NB4 (cell line): ENCODE measurements around the gene AP5M1.

Experiments
- DNase-seq: peaks from one replicate; pipeline ENCODE4 v3.0.0; 2010; ENCODE audit warnings: low read depth
- H3K4me3 ChIP-seq: one replicate; pipeline ENCODE4 v1.5.1; 2011; ENCODE audit warnings: mild to moderate bottlenecking, low read depth, low read length, moderate library complexity
- CTCF ChIP-seq: IDR thresholded peaks from one replicate; pipeline ENCODE4 v1.5.1; 2012; ENCODE audit warnings: low read depth, low read length
- MYC ChIP-seq: IDR thresholded peaks from 2 replicates; pipeline ENCODE4 v1.6.1; 2011; ENCODE audit warnings: low read depth, low read length
- POLR2A ChIP-seq: IDR thresholded peaks from 2 replicates; pipeline ENCODE4 v1.6.1; 2011; ENCODE audit warnings: mild to moderate bottlenecking; ENCODE audit not compliant: insufficient read length; ENCODE audit errors: extremely low read depth
- TF ChIP-seq, protein P1 (sequence below): IDR thresholded peaks from 2 replicates; pipeline ENCODE4 v1.6.1; 2011; ENCODE audit warnings: low read depth, low read length

Gene AP5M1

DNA sequence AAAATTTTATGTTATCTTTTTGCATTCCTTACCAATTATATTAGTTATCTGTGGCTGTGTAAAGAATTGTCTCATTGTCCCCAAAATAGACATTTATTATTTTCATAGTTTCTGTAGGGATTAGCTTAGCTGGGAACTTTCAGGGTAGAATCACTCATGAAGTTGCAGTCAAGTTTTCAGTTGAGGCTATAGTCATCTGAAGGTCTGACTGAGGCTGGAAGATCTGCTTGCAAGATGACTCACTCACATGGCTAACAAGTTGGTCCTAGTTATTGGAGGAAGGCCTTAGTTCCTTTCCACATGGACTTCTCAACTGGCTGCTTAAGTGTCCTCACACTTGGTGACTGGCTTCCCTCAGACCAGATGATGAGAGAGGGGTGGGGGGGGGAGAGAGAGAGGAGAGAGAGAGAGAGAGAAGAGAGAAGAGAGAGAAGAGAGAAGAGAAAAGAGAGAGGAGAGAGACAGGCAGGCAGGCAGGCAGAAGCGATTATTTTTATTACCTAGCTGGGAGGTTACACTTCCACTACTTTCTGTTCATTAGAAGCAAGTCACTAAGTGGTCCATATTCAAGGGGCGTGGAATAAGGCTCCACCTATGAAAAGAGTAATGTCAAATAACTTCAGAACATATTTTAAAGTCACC lies 6.4 kb downstream of the AP5M1 start:
- no peak for DNase-seq
- no peak overlapping the region for H3K4me3 ChIP-seq
- TF ChIP-seq CTCF (no peak), POLR2A (no peak), MYC (no peak)
- TF ChIP-seq, protein P1, sequence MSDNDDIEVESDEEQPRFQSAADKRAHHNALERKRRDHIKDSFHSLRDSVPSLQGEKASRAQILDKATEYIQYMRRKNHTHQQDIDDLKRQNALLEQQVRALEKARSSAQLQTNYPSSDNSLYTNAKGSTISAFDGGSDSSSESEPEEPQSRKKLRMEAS: no peak

DNA sequence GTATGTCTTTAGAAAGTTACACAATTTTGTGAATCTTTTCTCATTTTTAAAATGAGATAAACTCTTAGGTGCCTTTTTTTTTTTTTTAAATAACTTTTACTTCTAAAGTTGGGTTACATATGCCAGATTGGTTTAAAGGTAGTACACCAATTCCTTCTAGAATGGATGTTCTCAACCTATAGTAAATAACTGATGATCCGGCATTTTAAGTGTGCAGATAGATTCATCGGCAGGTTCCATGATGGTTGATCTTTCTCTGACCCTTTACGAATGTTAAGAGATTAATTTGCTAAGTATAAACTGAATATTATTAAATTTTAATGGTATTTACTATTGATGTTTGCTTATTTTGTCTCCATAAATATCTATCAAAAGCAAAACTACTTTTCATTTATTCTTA lies 8.3 kb downstream of the AP5M1 start:
- no peak overlapping the region for H3K4me3 ChIP-seq
- no peak for DNase-seq
- TF ChIP-seq, protein P1: no peak
- TF ChIP-seq CTCF: no peak
- no peak for TF ChIP-seq POLR2A
- TF ChIP-seq MYC: no peak

- TF ChIP-seq MYC (no peak), CTCF (no peak), POLR2A (no peak)
- TF ChIP-seq, protein P1: no peak
- no peak for DNase-seq
- no peak overlapping the region for H3K4me3 ChIP-seq
These were observed 19.0 kb downstream of the AP5M1 start for GRCh38 chr14:57287745-57288144.

DNA sequence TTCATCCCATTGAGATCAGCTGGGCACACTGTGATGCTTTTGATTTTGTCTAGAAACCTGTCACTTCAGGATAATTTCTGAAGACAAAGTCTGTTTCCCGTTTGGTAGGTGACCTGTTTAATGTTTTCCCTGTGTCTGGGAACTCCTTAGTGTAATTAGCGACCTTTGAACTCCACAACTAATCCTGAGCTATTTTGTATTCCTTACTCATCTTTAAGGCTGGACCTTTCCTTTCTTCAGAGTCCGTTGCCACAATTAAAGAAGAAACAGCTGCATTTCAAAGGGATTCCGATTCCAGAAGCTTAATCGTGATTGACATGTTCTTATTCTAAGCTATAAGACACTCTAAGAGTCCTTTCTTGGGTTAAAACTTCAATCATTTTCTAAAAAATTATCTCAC lies 22.0 kb downstream of the AP5M1 start:
- TF ChIP-seq CTCF (no peak), MYC (no peak), POLR2A (no peak)
- TF ChIP-seq, protein P1: no peak
- no peak overlapping the region for H3K4me3 ChIP-seq
- DNase-seq: no peak

DNA sequence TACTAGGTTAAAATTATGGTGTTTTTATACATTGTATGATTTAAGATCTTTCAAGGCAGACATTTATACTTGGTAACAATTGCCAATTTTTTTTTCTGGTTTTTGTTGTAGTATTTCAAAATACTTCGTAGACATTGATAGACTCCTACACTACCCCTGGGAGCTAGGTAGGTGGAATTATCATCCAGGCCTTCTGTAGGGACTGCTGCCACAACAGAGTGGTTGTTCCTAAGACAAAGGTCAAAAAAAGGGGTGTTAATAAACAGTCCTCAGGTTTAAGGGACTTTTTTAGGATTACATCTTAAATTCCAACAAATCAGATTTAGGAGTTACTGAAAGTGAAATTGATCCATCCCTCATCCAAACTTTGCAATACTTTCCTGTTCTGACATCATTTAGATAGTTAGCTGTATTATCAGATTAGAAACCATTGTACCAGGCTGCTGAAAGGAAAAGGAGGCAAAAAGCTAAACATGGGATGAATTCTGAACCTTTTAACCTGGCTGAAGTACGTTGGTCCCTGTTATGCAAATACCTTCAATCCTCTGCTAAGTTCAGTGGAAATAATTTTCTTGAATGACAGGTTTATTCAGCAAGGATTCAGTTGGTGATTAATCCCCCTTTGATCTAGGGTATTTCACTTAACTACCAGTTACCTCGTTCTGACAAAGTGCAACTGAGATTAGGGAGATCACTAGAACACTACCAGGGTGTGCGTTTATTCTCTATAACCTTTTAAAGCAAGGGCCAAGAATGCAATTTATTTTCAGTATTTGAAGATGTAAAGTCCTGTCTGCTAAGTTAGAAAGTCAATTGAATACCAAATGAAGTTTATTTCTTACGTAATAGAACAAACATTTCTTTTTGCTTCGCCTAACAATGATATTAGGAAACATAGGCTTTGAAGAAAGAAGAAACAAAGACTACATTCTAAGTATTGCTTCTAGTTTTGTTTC lies 23.2 kb downstream of the AP5M1 start:
- TF ChIP-seq, protein P1: no peak
- TF ChIP-seq CTCF (no peak), POLR2A (no peak), MYC (no peak)
- no peak overlapping the region for H3K4me3 ChIP-seq

More for the DNA sequence above, 23.2 kb downstream of the AP5M1 start:
- DNase-seq: no peak
